ENCODE data around the gene ST8SIA1.

The ST8SIA1 gene

DNA sequence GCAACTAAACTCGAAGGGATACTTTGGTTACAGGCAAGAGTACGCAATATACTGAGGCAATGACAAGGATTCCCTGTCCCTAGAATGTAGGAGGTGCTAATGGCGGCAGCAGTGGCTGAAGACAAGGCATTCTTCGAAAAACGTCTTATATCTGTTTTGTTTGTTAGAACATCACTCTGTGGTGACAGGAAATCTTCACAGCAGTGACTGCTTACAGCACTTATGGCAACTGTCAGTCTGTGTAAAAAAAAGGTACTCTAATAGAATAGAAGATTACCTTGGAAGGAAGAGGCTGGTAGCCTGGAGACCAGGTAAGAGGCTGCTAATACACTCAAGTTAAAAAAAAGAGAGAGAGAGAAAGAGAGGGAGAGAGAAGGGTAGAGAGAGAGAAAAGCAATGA, 131.7 kb downstream of the ST8SIA1 start:
- no peak for DNase-seq (ENCODE audit: low read depth)
- H3K4me3 ChIP-seq (ENCODE audit: control insufficient read depth, low read depth, low read length) = no peak overlapping the region
- TF ChIP-seq, protein P1, sequence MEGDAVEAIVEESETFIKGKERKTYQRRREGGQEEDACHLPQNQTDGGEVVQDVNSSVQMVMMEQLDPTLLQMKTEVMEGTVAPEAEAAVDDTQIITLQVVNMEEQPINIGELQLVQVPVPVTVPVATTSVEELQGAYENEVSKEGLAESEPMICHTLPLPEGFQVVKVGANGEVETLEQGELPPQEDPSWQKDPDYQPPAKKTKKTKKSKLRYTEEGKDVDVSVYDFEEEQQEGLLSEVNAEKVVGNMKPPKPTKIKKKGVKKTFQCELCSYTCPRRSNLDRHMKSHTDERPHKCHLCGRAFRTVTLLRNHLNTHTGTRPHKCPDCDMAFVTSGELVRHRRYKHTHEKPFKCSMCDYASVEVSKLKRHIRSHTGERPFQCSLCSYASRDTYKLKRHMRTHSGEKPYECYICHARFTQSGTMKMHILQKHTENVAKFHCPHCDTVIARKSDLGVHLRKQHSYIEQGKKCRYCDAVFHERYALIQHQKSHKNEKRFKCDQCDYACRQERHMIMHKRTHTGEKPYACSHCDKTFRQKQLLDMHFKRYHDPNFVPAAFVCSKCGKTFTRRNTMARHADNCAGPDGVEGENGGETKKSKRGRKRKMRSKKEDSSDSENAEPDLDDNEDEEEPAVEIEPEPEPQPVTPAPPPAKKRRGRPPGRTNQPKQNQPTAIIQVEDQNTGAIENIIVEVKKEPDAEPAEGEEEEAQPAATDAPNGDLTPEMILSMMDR (IDR thresholded peaks at IDR 0.05; ENCODE audit: control insufficient read depth, insufficient read depth, low read depth, low read length, missing control alignments) = no peak

DNA sequence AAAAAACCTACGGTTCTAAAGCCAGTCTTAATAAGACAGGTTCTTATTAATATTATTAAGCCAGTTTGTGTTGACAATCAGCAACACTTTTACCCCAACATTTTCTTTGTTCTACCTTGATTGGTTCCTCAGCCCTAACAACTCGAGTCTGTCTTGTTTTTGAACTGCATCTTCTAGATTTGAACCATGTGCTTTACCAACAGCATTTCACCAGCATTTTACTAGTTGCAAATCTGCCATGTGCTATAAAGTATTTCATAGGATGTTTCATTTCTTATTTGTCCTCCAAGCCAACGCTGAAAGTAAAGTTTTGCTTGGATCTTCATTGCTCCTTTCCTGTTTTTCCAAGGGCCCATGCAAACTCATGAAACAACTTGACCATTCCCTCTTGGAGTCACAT, 133.4 kb downstream of the ST8SIA1 start:
- DNase-seq (ENCODE audit: low read depth) = no peak
- TF ChIP-seq, protein P1 (IDR thresholded peaks at IDR 0.05; ENCODE audit: control insufficient read depth, insufficient read depth, low read depth, low read length, missing control alignments) = no peak
- H3K4me3 ChIP-seq (ENCODE audit: control insufficient read depth, low read depth, low read length) = no peak overlapping the region

DNA sequence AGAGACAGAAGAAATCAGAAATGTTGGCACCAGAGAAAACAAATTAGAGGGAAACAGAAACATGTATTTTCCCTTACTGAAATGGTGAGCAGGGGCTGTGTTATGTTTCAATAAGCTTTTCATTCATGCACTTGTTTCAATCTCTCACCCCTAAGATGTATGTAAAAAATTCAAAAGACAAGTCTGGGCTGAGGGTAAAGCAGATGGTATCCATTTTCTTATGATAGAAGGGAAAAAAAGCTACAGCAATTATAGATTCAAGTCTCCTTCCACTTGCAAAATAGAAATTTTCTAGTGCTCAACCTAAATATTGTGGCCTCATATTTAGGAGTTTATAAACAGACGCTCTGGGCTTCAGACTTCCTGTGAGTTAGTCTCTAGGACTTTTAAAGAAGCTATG, 138.3 kb downstream of the ST8SIA1 start:
- no peak for DNase-seq (ENCODE audit: low read depth)
- H3K4me3 ChIP-seq (ENCODE audit: control insufficient read depth, low read depth, low read length) = no peak overlapping the region
- TF ChIP-seq, protein P1 (IDR thresholded peaks at IDR 0.05; ENCODE audit: control insufficient read depth, insufficient read depth, low read depth, low read length, missing control alignments) = no peak

DNA sequence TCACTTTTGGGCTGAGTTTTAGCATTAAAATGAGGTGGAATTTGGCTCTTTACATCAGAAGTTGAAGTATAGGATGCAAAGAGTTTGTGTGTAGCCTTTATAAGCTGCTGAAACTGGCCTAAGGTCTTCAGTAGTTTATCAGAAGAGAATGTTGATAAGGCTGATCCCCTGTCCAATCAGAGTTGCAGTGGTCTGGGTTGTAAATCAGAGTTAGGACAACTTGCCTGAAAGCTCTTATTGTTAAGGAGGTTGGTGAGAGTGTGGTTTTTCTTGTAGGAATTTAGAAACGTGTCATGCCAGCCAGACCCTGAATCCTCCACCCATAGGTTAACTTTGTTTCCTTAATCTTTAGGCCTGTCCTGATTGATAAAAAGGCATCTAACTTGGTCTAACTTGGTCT, 143.5 kb downstream of the ST8SIA1 start:
- H3K4me3 ChIP-seq (ENCODE audit: control insufficient read depth, low read depth, low read length) = no peak overlapping the region
- TF ChIP-seq, protein P1 (IDR thresholded peaks at IDR 0.05; ENCODE audit: control insufficient read depth, insufficient read depth, low read depth, low read length, missing control alignments) = no peak

DNA sequence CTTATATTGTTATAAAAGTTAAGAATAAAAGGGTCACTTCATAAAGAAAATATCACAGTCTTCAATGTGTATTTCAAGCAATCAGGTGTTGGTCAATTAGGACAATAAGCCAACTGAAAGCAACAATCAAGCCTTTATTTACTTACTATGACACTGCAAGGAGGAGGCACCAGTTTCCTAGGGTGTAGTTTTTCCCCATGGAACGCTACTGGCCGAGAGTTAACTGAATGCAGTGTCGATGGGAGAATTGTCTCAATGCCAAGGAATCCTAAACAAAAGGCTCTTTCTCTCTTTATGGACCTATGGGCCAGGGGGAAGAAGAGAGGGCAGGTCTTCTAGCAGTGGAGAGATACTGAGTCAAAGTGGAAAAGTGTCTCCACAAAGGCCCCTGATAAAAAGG, 146.1 kb downstream of the ST8SIA1 start:
- no peak overlapping the region for H3K4me3 ChIP-seq (ENCODE audit: control insufficient read depth, low read depth, low read length)
- TF ChIP-seq, protein P1 (IDR thresholded peaks at IDR 0.05; ENCODE audit: control insufficient read depth, insufficient read depth, low read depth, low read length, missing control alignments) = no peak
- no peak for DNase-seq (ENCODE audit: low read depth)

More for the DNA sequence above, 143.5 kb downstream of the ST8SIA1 start:
- no peak for DNase-seq (ENCODE audit: low read depth)

DNA sequence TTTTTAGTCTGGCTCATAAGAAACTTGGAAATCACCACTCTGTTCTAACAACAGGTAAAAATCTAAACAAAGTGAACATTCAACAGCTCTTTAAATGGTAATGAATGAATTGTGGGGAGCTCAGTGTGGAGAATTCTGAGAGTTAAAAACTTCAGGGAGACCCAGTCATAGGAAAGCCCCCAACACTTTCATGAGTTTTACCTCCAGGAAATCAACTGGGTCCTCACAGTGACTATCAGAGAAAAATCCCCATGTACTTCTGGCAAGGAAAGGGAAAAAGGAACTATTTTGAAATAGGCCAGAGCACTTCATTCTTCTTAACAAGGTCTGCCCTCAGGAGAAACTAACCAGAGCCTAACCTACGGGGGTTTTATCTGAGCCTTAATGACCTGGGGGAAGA, 153.8 kb downstream of the ST8SIA1 start:
- no peak for DNase-seq (ENCODE audit: low read depth)
- no peak overlapping the region for H3K4me3 ChIP-seq (ENCODE audit: control insufficient read depth, low read depth, low read length)
- TF ChIP-seq, protein P1 (IDR thresholded peaks at IDR 0.05; ENCODE audit: control insufficient read depth, insufficient read depth, low read depth, low read length, missing control alignments) = no peak

DNA sequence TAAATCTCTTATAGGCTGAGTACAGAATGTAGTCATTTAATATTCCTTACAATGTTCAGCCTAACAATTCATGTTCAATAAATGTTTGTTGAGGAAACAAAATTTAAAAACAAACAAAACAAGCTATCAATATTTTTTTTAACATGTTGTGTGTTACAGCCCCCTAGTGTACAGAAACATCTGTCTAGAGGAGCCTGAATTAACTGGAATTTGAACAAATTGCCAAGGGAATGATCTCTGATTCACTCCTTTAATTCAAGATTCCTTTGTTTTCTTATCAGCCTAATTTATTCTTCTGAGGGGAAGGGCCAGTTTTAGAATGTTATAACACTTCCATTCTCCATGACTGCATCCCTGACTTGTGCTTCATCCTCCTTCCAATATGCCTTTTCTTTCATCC, 161.3 kb downstream of the ST8SIA1 start:
- DNase-seq (ENCODE audit: low read depth) = no peak

More for the DNA sequence above, 161.3 kb downstream of the ST8SIA1 start:
- H3K4me3 ChIP-seq (ENCODE audit: control insufficient read depth, low read depth, low read length) = no peak overlapping the region
- TF ChIP-seq, protein P1 (IDR thresholded peaks at IDR 0.05; ENCODE audit: control insufficient read depth, insufficient read depth, low read depth, low read length, missing control alignments) = no peak

Measured in AG09309 (cell line).